Adrenal gland (tissue), 5 donors: ENCODE data around the gene FGGY.
"Not testable (repeated sequence)": the region's sequence is repeated elsewhere in the genome, so short reads cannot be mapped to it uniquely, and the experiment has no call there.

ENCODE experiments used
- CTCF ChIP-seq, 6 experiments: fragments of 450-650 bp in 4 of 6; fragments of 200-600 bp in 2 of 6; sonication (generic) in 1 of 6; IDR thresholded peaks; 1 replicate in 5 of 6; 2 replicates in 1 of 6; pipeline versions ENCODE4 v1.5.1 to v1.8.0; 2016 to 2021; ENCODE audit warnings: antibody characterized with exemption in 6 of 6, mild to moderate bottlenecking in 2 of 6, moderate library complexity in 1 of 6
- POLR2A ChIP-seq, 2 donors: fragments of 450-650 bp; IDR thresholded peaks; one replicate each; pipeline ENCODE4 v1.6.1; 2017; ENCODE audit warnings: antibody characterized with exemption in 2 of 2, mild to moderate bottlenecking in 2 of 2, moderate library complexity in 1 of 2
- donor health status: DM: no; HTN: no; CAD: no.

- TF ChIP-seq CTCF, POLR2A (IDR thresholded peaks at IDR 0.05): not testable (repeated sequence)
Measured at GRCh38 chr1:59462942-59463341, 166.0 kb downstream of the FGGY start.
